Kidney epithelial cell (primary cell): ENCODE data around the gene TRIM28. TPM values are rescaled to one million over a fixed set of nuclear protein-coding genes. Genes with fewer than 3 reads are reported as not detected.

ENCODE experiments used
- DNase-seq: peaks from one replicate; pipeline ENCODE4 v3.0.0-alpha.2; 2010; ENCODE audit warnings: low read depth
- H3K27me3 ChIP-seq: 2 replicates; pipeline ENCODE4 v1.6.0; 2011; ENCODE audit warnings: low read length; ENCODE audit not compliant: control insufficient read depth, insufficient read depth
- H3K36me3 ChIP-seq: 2 replicates; pipeline ENCODE4 v1.5.1; 2011; ENCODE audit warnings: low read length; ENCODE audit not compliant: control insufficient read depth, insufficient read depth
- H3K4me3 ChIP-seq: 2 replicates; pipeline ENCODE4 v1.5.1; 2011; ENCODE audit warnings: low read depth, mild to moderate bottlenecking, control low read depth, low read length
- CTCF ChIP-seq: IDR thresholded peaks from 2 replicates; pipeline ENCODE4 v1.5.1; 2011; ENCODE audit warnings: mild to moderate bottlenecking, moderate library complexity, low read length, control low read depth, inconsistent platforms; ENCODE audit not compliant: insufficient read depth, poor library complexity, severe bottlenecking
- total RNA-seq: library from RNA; depleted of rRNA; stranded (reverse); fragments of >200 nt; gene quantifications from 2 replicates; pipeline ENCODE4 v1.2.3, GENCODE V29; 2015

Gene TRIM28
- total RNA-seq, 1 donor from 2014 or later = 381 TPM

GRCh38 chr19:58552655-58553054 is 8.8 kb downstream of the TRIM28 start:
- DNase-seq = no peak
- no peak for TF ChIP-seq CTCF
- Histone ChIP-seq H3K36me3 (peaks cover 15% of the 10 kb centered on the region), H3K27me3 (no peaks in the 10 kb centered on the region), H3K4me3 (no peak overlapping the region)

GRCh38 chr19:58553799-58554493 is 10.1 kb downstream of the TRIM28 start:
- no peaks in the 10 kb centered on the region for H3K27me3 ChIP-seq
- no peak for TF ChIP-seq CTCF
- H3K4me3 ChIP-seq = peak overlapping the region; percentile 71
- no peak for DNase-seq
- peaks cover 8% of the 10 kb centered on the region for H3K36me3 ChIP-seq

GRCh38 chr19:58554494-58555368 is 10.9 kb downstream of the TRIM28 start, which contains the start of gene CHMP2A:
Gene CHMP2A (minus strand): TSS chr19:58555105. CDS start chr19:58554212, 893 bp downstream.
- TF ChIP-seq CTCF = no peak
- peak; percentile 71 for DNase-seq
- peak within 1 kb of the TSS; percentile 71 for H3K4me3 ChIP-seq
- peaks cover 6% of the 10 kb centered on the region for H3K36me3 ChIP-seq
- H3K27me3 ChIP-seq = no peaks in the 10 kb centered on the region

GRCh38 chr19:58555369-58555885 is 11.6 kb downstream of the TRIM28 start:
- H3K36me3 ChIP-seq = peaks cover 3% of the 10 kb centered on the region
- TF ChIP-seq CTCF = no peak
- peak overlapping the region; percentile 71 for H3K4me3 ChIP-seq

DNA sequence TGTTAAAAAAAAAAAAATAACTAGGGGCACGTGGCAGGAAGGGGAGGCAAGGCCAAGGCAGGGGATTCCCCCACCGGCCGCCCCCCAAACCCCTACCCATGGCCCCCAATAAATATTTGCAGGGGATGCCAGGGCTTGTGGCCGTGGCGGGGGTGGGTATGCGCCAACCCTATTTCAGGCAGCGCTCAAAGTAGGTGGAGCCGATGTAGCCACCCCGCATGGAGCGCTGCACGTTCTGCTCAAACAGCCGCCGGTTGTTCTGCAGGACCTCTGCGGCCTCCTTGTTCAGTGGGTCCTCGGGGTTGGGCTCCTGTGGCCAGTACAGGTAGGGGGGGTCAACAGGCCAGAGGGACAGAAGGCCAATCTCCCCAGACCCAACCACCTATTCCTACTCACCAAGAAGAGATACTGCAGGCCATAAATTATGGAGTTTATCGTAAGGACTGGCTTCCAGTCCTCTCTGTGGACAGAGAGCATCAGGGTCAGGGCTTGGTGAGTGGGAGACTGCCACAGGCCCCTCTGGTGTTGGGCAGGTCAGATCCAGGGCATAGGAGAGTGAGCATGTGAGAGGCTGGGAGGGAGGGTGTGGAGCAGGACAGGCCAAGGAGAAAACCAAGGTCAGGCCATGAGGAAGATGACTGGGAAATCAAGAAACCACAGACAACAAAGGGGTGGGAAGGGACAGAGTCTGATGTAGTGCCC is 12.2 kb downstream of the TRIM28 start:
- DNase-seq = no peak
- no peak for TF ChIP-seq CTCF
- Histone ChIP-seq H3K27me3 (no peaks in the 10 kb centered on the region), H3K36me3 (peaks cover 2% of the 10 kb centered on the region), H3K4me3 (no peak overlapping the region)

More at GRCh38 chr19:58555369-58555885, 11.6 kb downstream of the TRIM28 start:
- no peaks in the 10 kb centered on the region for H3K27me3 ChIP-seq
- no peak for DNase-seq
